B cell (primary cell): ENCODE results near the gene LMO1. TPM values are rescaled to one million over a fixed set of nuclear protein-coding genes. Genes with fewer than 3 reads are reported as not detected.

Source experiments
- ATAC-seq: fragments of 200-7000 bp; cut with Tn5 transposase; one replicate; pipeline ENCODE4 v1.10.0; 2021; ENCODE audit warnings: low read depth, mild to moderate bottlenecking, moderate number of reproducible peaks, moderate library complexity
- CTCF ChIA-PET: fragments of 350-600 bp; sonication (Branson Sonifier 250); formaldehyde crosslinking; loops from one replicate; lab custom pipeline; 2021; ENCODE audit warnings: antibody characterized with exemption, inconsistent platforms; lab: Charles Lee
- POLR2A ChIA-PET: fragments of 350-600 bp; sonication (Branson Sonifier 250); formaldehyde crosslinking; loops from one replicate; lab custom pipeline; 2021; ENCODE audit warnings: antibody characterized with exemption; lab: Charles Lee
- DNase-seq: peaks from one replicate; pipeline ENCODE4 v3.0.0; 2013
- H2AFZ ChIP-seq: 2 replicates; pipeline ENCODE4 v1.6.1; 2012; ENCODE audit warnings: mild to moderate bottlenecking, low read depth, low read length; ENCODE audit not compliant: insufficient read depth, poor library complexity, severe bottlenecking
- H3K27ac ChIP-seq, 2 donors: 1 replicate in 1 of 2; 2 replicates in 1 of 2; pipeline ENCODE4 v1.5.1; 2012 to 2013; ENCODE audit warnings: low read length in 2 of 2, mild to moderate bottlenecking in 2 of 2, moderate library complexity in 1 of 2
- H3K27me3 ChIP-seq, 4 experiments: fragments of 200-600 bp in 1 of 4; sonication (generic) in 1 of 4; replicated peaks in 1 of 4; 1 replicate in 2 of 4; 2 replicates in 2 of 4; pipeline versions ENCODE4 v1.6.1 to v1.7.0; 2013 to 2016; ENCODE audit warnings: low read length in 3 of 4, mild to moderate bottlenecking in 2 of 4, mixed read lengths in 1 of 4, moderate library complexity in 1 of 4; ENCODE audit not compliant: insufficient read depth in 4 of 4, control insufficient read depth in 3 of 4; ENCODE audit errors: control extremely low read depth in 1 of 4
- H3K36me3 ChIP-seq, 2 experiments: replicated peaks in 1 of 2; 1 replicate in 1 of 2; 2 replicates in 1 of 2; pipeline versions ENCODE4 v1.6.1 to v1.7.1; 2013; ENCODE audit warnings: low read length in 1 of 2; ENCODE audit not compliant: insufficient read depth in 2 of 2, control insufficient read depth in 1 of 2; ENCODE audit errors: control extremely low read depth in 1 of 2, extremely low read depth in 1 of 2
- H3K4me1 ChIP-seq, 2 donors: fragments of 200-600 bp in 1 of 2; sonication (generic) in 1 of 2; 1 replicate in 1 of 2; 2 replicates in 1 of 2; pipeline versions ENCODE4 v1.5.1 to v1.6.1; 2013 to 2017; ENCODE audit warnings: low read length in 2 of 2; ENCODE audit not compliant: control insufficient read depth in 2 of 2, insufficient read depth in 2 of 2
- H3K4me2 ChIP-seq: replicated peaks from 2 replicates; pipeline ENCODE3; 2012; ENCODE audit warnings: mild to moderate bottlenecking, low read depth, low read length; ENCODE audit not compliant: poor library complexity, severe bottlenecking
- H3K4me3 ChIP-seq, 5 experiments: fragments of 200-600 bp in 1 of 5; sonication (generic) in 1 of 5; 1 replicate in 3 of 5; 2 replicates in 2 of 5; pipeline versions ENCODE4 v1.5.1 to v1.7.0; 2011 to 2016; ENCODE audit warnings: low read length in 4 of 5, mild to moderate bottlenecking in 4 of 5, low read depth in 2 of 5, control low read depth in 1 of 5, moderate library complexity in 1 of 5; ENCODE audit not compliant: insufficient read depth in 1 of 5; ENCODE audit errors: control extremely low read depth in 1 of 5, extremely low read depth in 1 of 5
- H3K79me2 ChIP-seq: fragments of 200-600 bp; sonication (generic); one replicate; pipeline ENCODE4 v1.6.0; 2016; ENCODE audit warnings: low read length; ENCODE audit not compliant: control insufficient read depth, insufficient read depth
- H3K9ac ChIP-seq: fragments of 200-600 bp; sonication (generic); 2 replicates; pipeline ENCODE4 v1.6.1; 2017; ENCODE audit warnings: mild to moderate bottlenecking, low read length, moderate library complexity
- H3K9me3 ChIP-seq, 3 donors: one replicate each; pipeline versions ENCODE4 v1.6.1 to v1.7.1; 2013; ENCODE audit warnings: low read length in 2 of 3; ENCODE audit not compliant: control insufficient read depth in 2 of 3, insufficient read depth in 1 of 3; ENCODE audit errors: control extremely low read depth in 1 of 3
- H4K20me1 ChIP-seq: 2 replicates; pipeline ENCODE4 v1.6.0; 2012; ENCODE audit warnings: mild to moderate bottlenecking, low read length; ENCODE audit not compliant: insufficient read depth, control insufficient read depth, poor library complexity, severe bottlenecking
- H3K27ac Mint-ChIP-seq: one replicate; pipeline ENCODE4 v1.8.0; 2021; ENCODE audit warnings: mixed read lengths
- H3K27me3 Mint-ChIP-seq: one replicate; pipeline ENCODE4 v1.8.0; 2021; ENCODE audit warnings: mixed read lengths
- H3K4me1 Mint-ChIP-seq: one replicate; pipeline ENCODE4 v1.8.0; 2021; ENCODE audit warnings: mixed read lengths
- H3K4me3 Mint-ChIP-seq: one replicate; pipeline ENCODE4 v1.8.0; 2021; ENCODE audit warnings: mixed read lengths
- H3K9me3 Mint-ChIP-seq: one replicate; pipeline ENCODE4 v1.8.0; 2022; ENCODE audit warnings: mixed read lengths; ENCODE audit not compliant: insufficient read depth
- CTCF ChIP-seq: fragments of 200-600 bp; IDR thresholded peaks from one replicate; pipeline ENCODE4 v1.8.0; 2022; ENCODE audit warnings: antibody characterized with exemption, mild to moderate bottlenecking
- EZH2 ChIP-seq: IDR thresholded peaks from 2 replicates; pipeline ENCODE4 v1.6.1; 2012; ENCODE audit warnings: borderline replicate concordance, low read depth, mild to moderate bottlenecking, moderate library complexity, low read length; ENCODE audit not compliant: insufficient read depth, poor library complexity, severe bottlenecking
- WGBS: methylation state at CpG from one replicate; pipeline ENCODE4 v1.1.5; 2013; ENCODE audit warnings: missing lambda C conversion rate; ENCODE audit not compliant: insufficient coverage; 5-methylcytosine and 5-hydroxymethylcytosine counted together
- intact Hi-C: fragments of 100-400 bp; cut with micrococcal nuclease; formaldehyde crosslinking; loops from one replicate; pipeline ENCODE4 v1.10.0; 2022
- polyA plus RNA-seq: library from polyadenylated mRNA; depleted of rRNA; stranded (reverse); fragments of >200 nt; gene quantifications from 2 replicates; pipeline ENCODE4 v1.2.3, GENCODE V29; 2012
- total RNA-seq, 2 donors: library from RNA; stranded (reverse); fragments of 120-200 nt in 1 of 2; gene quantifications; 1 replicate in 1 of 2; 2 replicates in 1 of 2; pipeline versions ENCODE4 v1.2.3 to v1.2.4, GENCODE V29; 2013 to 2022

The LMO1 gene
- total and polyA plus RNA-seq, 2 donors (not counting 1 experiment from before 2014, with no cell fraction given), result 0.22 TPM; not detected in 1

- CTCF ChIA-PET, result interaction anchor here (0.6 to 1.1 kb wide), 3 partner anchors 15 to 339 kb away, joined by 3 to 4 read pairs (median 3); no protein-coding TSS in a partner anchor
- no peak for TF ChIP-seq EZH2
- Mint-ChIP-seq H3K4me3 (no peak overlapping the region), H3K4me1 (no peaks in the 10 kb centered on the region), H3K27ac (no peak overlapping the region), H3K9me3 (peaks cover 4% of the 10 kb centered on the region), H3K27me3 (peaks cover 31% of the 10 kb centered on the region)
- POLR2A ChIA-PET, result no interaction called here
- Histone ChIP-seq H3K27me3 (peaks cover 0 to 13% (median 0%) of the 10 kb centered on the region in 4 experiments), H3K4me1 (no peaks in the 10 kb centered on the region), H3K4me3 (no peak overlapping the region), H3K79me2 (no peaks in the 10 kb centered on the region), H3K27ac (no peak overlapping the region), H3K36me3 (no peaks in the 10 kb centered on the region), H2AFZ (no peak overlapping the region), H3K4me2 (no peak overlapping the region), H4K20me1 (no peaks in the 10 kb centered on the region), H3K9me3 (peaks cover 0 to 4% (median 0%) of the 10 kb centered on the region in 3 donors), H3K9ac (no peak overlapping the region)
- ATAC-seq (no peak), DNase-seq (no peak)
- WGBS, result 87% methylated on average over 3 of the region's 3 CpGs
- intact Hi-C loops, result no loop called here
These were observed 21.6 kb downstream of the LMO1 start for GRCh38 chr11:8242118-8242475.

GRCh38 chr11:8241373-8242117 is 22.1 kb downstream of the LMO1 start:
- TF ChIP-seq EZH2 (no peak), CTCF (no peak)
- CTCF ChIA-PET, result interaction anchor here (0.6 to 1.1 kb wide), 2 partner anchors 15 to 340 kb away, joined by 3 read pairs; no protein-coding TSS in a partner anchor
- POLR2A ChIA-PET, result no interaction called here

More at GRCh38 chr11:8241373-8242117, 22.1 kb downstream of the LMO1 start:
- no peak overlapping the region for H3K9ac ChIP-seq
- no peak overlapping the region for H3K4me2 ChIP-seq
- no peaks in the 10 kb centered on the region for H3K36me3 ChIP-seq
- intact Hi-C loops, result no loop called here
- Mint-ChIP-seq H3K27me3 (peaks cover 28% of the 10 kb centered on the region), H3K9me3 (peaks cover 4% of the 10 kb centered on the region), H3K4me1 (no peaks in the 10 kb centered on the region), H3K4me3 (no peak overlapping the region), H3K27ac (no peak overlapping the region)
- ATAC-seq, result no peak
- peaks cover 0 to 4% (median 0%) of the 10 kb centered on the region in 3 donors for H3K9me3 ChIP-seq
- no peak for DNase-seq
- H3K79me2 ChIP-seq, result no peaks in the 10 kb centered on the region
- H3K4me1 ChIP-seq, result no peaks in the 10 kb centered on the region
- peaks cover 0 to 9% (median 0%) of the 10 kb centered on the region in 4 experiments for H3K27me3 ChIP-seq
- H3K27ac ChIP-seq, result no peak overlapping the region
- no peak overlapping the region for H2AFZ ChIP-seq
- no peaks in the 10 kb centered on the region for H4K20me1 ChIP-seq
- H3K4me3 ChIP-seq, result no peak overlapping the region
